Measurements from ENCODE around the gene GOLT1A.

DNA sequence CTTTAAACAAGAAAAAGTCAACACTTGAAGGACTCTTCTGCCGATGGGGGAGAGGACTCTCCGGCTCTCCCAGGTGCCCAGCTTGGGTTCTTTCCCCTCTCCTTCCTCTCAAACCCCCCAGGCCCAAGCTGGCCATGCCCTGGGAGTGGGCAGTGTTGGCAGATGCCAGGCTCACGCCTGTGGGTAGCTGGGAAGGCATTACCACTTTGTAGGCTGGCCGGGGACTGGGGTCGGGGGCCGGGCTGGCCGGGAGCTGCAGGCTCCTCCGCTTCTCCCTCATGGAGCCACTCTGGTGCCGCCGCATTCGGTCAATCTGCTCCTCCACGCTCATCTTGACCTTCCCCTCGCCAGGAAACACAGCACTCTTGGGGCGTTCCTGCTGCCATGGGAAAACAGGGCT, 16.4 kb upstream of the GOLT1A start:
- TF ChIP-seq TAF1 (IDR thresholded peaks at IDR 0.05; ENCODE audit: low read depth, low read length) (no peak), ZNF274 (IDR thresholded peaks at IDR 0.05; ENCODE audit: borderline replicate concordance, extremely low read depth, low read length) (no peak), SP1 (IDR thresholded peaks at IDR 0.05; ENCODE audit: low read depth, low read length) (no peak), BCL11A (IDR thresholded peaks at IDR 0.05; ENCODE audit: low read depth in 2 of 2, low read length in 2 of 2) (no peak), TEAD4 (IDR thresholded peaks at IDR 0.05; ENCODE audit: low read depth, low read length) (no peak), JUND (IDR thresholded peaks at IDR 0.05; ENCODE audit: low read length) (no peak), NANOG (IDR thresholded peaks at IDR 0.05; ENCODE audit: insufficient read depth, low read depth, low read length, poor library complexity, severe bottlenecking) (no peak)
- TF ChIP-seq, protein P1, sequence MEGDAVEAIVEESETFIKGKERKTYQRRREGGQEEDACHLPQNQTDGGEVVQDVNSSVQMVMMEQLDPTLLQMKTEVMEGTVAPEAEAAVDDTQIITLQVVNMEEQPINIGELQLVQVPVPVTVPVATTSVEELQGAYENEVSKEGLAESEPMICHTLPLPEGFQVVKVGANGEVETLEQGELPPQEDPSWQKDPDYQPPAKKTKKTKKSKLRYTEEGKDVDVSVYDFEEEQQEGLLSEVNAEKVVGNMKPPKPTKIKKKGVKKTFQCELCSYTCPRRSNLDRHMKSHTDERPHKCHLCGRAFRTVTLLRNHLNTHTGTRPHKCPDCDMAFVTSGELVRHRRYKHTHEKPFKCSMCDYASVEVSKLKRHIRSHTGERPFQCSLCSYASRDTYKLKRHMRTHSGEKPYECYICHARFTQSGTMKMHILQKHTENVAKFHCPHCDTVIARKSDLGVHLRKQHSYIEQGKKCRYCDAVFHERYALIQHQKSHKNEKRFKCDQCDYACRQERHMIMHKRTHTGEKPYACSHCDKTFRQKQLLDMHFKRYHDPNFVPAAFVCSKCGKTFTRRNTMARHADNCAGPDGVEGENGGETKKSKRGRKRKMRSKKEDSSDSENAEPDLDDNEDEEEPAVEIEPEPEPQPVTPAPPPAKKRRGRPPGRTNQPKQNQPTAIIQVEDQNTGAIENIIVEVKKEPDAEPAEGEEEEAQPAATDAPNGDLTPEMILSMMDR (IDR thresholded peaks at IDR 0.05; ENCODE audit: control extremely low read depth in 1 of 3, insufficient read depth in 1 of 3, low read depth in 1 of 3, low read length in 3 of 3) = no peak
- TF ChIP-seq, protein P2, sequence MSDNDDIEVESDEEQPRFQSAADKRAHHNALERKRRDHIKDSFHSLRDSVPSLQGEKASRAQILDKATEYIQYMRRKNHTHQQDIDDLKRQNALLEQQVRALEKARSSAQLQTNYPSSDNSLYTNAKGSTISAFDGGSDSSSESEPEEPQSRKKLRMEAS (IDR thresholded peaks at IDR 0.05) = no peak
